HG03025 (cell line): ENCODE results near the gene CHD2.

Experiments
- ATAC-seq: cut with Tn5 transposase; IDR thresholded peaks from one replicate; pipeline ENCODE4 v1.9.1; 2021; ENCODE audit warnings: mild to moderate bottlenecking, moderate library complexity; ENCODE audit not compliant: unreplicated experiment, low FRiP score

The CHD2 gene

DNA sequence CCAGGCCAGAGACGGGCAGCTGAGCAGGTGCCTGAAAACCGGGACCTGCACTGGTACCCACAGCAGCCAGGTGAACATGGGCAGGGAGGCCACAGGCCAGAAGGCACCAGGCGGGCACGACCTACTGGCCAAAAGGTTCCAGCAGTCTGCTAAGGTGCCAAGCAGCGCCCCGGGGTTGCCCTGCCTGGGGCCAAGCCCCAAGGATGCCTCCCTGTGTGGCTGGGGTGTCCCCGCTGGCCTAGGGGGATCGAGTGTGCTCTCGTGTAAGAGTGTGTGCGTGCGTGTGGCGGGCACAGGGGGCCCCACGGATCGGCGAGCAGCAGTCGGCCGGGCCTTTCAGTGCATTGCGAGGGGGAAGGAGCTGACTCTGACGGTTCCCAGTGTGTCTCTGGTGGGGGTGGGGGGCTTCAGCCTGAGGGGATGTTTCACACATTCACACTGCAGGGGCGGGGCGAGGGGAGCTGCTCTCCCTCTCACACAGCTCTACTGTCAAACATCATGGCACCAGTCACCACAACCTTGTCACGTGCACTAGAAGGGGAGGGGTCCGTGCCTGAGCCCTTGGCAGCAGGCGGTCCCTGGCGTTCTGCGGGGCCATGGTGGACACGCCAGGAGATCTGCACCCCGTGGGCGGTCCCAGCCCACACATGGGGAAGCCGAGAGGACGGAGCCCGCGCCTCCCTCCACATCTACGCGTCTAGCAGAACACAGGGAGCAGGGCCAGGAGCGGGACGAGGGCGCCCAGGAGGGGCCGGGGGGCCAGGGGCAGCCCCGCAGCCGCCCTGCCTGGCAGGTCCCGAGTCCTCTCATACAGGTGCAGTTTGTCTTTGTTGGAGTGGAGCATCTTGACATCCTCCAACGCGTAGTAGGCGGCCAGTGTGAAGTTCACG, 144.4 kb downstream of the CHD2 start:
- no peak for ATAC-seq

GRCh38 chr15:93045191-93045785, 145.2 kb downstream of the CHD2 start:
- no peak for ATAC-seq

DNA sequence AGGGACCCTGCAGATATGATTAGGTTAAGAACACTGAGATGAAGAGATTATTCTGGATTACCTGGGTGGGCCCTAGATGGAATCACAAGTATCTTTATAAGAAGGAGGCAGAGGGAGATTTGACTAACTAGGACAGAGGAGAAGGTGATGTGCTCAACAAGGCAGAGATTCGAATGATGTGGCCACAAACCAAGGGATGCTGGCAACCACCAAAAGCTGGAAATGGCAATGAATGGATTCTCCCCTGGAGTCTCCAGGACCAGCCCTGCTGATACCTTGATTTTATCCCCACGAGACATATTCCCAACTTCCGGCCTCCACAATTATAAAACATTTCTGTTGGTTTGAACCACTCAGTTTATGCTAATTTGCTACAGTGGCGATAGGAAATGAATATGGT, 146.0 kb downstream of the CHD2 start:
- no peak for ATAC-seq

DNA sequence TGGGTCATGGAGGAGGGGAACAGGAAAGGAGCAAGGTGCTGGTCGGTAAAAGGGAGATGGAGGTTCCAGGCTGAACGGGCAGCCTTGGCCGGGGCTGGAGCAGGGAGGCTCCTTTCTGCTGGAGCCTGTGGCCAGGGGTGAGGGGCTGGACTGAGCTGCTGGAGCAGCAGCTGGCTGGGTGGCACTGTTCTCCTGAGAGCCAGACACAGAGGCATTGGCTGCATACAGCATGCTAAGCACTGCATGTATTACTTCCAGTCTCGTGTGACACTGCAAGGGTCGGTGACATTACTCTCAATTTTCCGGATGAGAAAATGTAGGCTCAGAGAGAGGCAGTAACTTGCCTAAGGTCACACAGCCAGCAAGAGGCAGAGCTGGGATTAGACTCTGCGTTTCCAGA, 146.6 kb downstream of the CHD2 start:
- no peak for ATAC-seq

DNA sequence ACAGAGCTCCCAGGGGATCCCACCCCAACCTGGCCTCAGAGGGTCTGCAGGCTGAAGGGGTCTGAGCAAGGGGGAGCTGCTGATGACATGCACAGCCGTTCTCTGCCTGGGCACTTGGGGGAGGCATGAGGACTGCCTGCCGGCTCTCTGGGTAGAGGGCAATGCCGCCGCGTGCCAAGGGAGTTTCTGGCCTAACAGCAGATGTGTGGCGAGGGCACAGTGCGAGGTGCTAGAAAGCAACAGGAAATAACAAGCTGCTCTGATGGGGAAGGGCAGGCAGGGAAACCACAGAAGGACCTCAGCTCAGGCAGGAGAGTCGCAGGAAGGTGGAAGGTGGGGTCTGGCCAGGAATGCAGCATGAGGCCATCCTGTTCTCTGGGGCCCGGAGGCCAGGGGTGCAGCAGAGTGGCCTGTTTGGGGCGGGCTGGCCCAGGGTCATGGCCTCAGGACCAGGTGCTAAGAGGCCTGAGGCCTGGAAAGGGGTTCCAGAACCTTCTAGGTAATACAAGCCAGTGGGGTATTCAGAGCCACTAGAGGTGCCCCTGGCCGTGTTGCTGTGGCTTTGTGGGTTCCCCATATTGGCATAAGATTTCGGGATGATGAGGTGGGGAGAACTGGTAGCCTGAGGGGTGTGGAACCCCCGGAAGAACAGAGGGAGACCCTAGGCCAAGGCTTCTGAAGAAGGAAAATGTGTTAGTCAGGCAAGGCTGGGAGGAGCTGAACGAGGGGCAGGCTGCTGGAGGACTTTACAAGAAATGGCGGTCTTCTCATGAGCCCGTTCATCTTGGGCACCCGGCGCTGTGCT, 147.7 kb downstream of the CHD2 start:
- no peak for ATAC-seq

DNA sequence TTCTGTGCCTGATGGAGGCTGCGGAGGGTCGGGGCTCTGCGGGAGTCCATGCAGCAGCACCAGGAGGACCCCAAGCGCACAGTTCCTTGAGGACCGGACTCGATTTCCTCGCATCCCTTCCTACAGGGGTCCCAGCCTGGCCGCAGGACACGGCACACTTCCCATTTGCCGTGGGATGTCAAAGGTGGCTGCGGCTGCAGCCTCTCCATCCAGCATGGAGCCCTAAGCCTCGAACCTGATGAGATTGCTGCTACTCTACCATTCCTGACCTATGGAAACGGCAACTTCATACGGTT, 148.2 kb downstream of the CHD2 start:
- no peak for ATAC-seq

DNA sequence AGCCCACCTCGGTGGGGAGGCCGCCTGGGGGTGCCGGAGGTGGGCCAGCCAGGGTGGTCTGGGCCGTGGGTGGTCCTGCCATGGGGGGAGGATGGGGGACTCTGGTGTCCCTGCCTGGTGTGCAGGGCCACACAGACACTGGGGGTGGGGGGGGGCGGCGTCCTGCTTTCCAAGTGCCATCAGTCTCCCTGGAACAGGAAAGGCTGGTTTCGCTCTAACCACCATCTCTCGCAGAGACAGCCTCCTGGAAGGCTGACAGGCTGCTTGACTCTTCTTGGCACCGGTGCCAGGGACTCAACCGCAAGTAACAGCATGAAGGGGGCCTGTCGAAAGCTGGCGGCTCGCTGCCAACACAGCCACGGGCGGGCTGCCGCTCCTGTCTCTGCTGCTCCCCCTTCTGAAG, 148.6 kb downstream of the CHD2 start:
- ATAC-seq: no peak

DNA sequence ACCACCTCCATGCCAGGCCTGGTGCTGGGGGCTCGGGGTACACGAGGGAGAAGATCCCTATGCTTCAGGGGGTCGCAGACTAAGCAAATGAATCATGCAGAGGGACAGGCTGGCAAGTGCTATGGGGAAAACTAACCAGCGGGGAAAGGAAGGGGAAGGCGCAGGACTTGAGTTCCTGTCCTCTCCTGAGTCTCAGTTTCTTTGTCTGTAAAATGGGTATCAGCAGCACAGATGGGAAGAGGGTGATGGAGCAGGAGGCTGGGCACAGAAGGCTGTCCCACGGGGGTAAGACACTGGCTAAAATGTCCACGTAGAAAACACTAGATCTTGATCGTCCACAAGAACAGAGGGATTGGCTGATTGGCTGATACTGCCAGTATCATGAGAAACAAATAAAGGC, 149.1 kb downstream of the CHD2 start:
- no peak for ATAC-seq

DNA sequence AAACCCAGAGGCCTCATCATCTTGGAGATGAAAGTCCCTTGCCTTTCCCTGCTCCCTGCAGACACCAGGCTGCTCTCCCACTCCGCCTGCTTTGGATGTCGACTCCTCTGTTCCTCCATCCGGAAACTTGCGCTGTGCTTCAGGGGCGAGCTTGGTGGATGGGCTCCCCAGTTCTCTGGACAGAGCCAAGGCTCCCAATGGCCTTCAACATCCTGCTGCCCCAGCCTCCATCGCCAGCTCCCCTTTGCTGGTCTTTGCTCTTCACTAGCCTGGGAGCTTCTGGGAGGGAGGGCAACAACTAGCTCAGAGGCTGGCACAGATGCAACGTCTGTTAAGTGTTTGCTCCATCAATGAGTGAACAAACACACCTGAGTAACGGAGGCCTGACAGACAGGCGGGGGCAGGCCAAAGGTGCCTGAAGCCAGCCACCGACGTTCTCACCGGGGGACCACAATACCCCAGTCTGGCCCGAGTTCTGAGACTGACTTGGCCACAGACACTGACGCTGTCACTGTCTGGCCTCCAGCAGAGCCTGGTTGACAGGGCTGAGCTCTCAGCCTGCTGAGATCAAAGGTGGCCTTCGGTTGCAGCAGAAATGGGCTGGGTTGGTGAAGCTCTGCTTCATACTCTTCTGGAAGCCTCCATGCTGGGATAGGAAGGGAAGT, 149.9 kb downstream of the CHD2 start:
- no peak for ATAC-seq

DNA sequence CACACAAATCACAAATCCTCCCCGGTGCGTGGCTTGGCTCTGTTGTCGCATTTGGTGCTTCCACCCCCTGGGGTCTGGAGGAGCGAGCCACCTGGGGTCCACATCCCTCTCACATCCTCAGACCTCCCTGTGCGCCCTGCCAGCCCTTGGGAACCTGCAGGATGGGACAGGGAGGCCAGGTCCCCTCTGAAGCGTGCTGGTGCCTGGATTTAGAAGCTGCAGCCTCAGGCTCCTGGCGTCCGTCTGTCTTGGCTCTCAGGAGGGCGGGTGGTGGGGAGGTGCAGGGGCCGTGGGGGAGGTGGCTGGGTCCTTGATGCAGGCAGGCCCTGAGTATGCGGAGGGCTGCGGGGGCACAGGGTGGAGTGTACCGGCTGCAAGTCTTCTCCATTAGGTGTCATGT, 150.5 kb downstream of the CHD2 start:
- no peak for ATAC-seq

DNA sequence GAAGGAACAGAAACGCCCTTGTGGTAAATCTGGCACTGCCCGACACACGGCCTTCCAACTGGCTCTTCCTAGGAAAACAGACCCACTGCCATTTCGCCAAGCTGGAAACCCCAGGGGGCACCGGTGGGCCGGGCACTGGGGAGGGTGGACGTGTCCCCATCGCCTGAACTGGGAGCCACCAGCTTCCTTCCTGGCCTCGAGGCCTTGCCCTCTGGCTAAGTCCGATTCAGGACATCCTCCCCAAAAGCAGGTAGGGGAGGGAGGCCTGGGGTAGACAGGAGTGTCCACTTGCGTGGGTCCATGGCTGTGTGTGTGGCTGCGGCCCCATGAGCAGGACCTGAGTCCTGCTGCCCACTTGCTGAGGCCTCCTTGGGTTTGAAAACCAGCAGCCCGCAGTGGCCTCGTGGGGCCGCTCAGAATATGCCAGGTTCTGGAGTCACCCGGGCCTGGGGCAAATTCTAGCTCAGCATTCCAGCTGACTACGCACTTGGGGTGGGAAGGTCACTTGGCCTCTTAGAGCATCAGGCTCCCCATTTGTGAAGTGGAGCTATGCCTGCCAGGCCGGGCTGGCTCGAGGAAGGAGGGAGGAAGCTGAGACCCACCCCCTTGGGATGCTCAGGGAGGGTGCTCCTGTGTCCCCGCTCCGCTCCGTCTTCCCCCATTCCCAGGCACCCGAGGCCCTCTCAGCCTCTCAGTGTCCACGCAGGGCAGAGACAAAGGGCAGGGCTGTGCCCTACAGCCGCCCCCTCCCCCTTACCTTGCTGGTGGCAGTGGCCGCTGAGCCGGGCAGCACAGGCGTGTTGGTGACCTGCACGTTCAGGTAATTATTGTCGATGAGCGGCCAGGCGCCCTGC, 151.3 kb downstream of the CHD2 start:
- no peak for ATAC-seq

GRCh38 chr15:93052090-93052879, 152.2 kb downstream of the CHD2 start:
- no peak for ATAC-seq

- ATAC-seq: no peak
Observed at GRCh38 chr15:93055211-93055610, 155.1 kb downstream of the CHD2 start.

DNA sequence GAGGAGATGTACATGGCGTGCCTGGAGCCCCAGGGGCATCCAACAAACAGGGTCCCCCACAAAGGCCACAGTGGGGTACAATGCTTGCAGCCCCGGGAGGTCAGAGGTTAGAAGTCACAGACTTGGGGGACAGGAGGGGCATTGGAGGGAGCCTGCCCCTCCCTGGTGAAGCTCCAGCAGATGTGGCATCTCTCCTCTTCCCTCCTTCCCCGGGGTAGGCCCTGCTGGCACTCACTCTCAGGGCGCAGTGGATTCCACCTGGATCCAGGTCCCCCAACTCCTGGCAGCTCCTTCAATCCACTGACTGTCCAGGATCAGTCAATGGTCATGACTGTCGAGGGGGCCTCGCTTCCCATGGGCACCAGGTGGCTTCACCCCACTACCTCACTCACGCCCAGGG, 156.7 kb downstream of the CHD2 start:
- ATAC-seq: no peak

- ATAC-seq: no peak
Observed at GRCh38 chr15:93057618-93058017, 157.5 kb downstream of the CHD2 start.

GRCh38 chr15:93058128-93058527, 158.0 kb downstream of the CHD2 start:
- ATAC-seq: no peak

GRCh38 chr15:93058904-93059427, 158.8 kb downstream of the CHD2 start:
- ATAC-seq: no peak

DNA sequence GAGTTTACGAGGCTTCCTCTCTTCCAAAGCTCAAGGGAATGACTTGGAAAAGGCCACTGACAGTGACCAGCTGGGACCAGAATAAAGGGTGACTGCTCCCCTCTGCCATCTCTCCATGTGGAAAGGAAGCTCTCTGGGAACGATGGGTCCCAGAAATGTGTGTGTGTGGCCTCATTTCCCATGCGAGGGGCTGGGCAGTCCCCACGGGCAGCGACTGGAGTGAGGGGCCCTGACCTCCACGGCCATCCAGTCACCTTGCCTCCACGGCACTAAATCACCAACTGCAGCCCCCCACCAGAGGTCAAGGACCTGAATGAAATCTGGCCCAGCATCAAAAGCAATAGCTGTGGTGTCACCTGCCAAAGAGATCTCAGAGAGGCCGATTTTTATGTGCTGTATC, 159.3 kb downstream of the CHD2 start:
- no peak for ATAC-seq
